ENCODE results near the gene CADM1.

Gene CADM1

GRCh38 chr11:115548878-115549528 lies 44.8 kb upstream of the CADM1 start:
- H2AFZ ChIP-seq (ENCODE audit: low read depth) = no peak overlapping the region
- H3K27me3 ChIP-seq (ENCODE audit: insufficient read depth, low read depth) = no peaks in the 10 kb centered on the region
- no peaks in the 10 kb centered on the region for H4K20me1 ChIP-seq (ENCODE audit: insufficient read depth)
- no peaks in the 10 kb centered on the region for H3K36me3 ChIP-seq (ENCODE audit: insufficient read depth)
- no peak overlapping the region for H3K9ac ChIP-seq
- no peaks in the 10 kb centered on the region for H3K4me1 ChIP-seq (ENCODE audit: low read depth, poor library complexity, severe bottlenecking)
- no peak overlapping the region for H3K4me2 ChIP-seq
- H3K79me2 ChIP-seq (ENCODE audit: insufficient read depth, low read depth) = no peaks in the 10 kb centered on the region
- no peak overlapping the region for H3K27ac ChIP-seq
- no peak for TF ChIP-seq CTCF (conservative IDR thresholded peaks at IDR 0.05; ENCODE audit: low read depth, low read length)
- H3K4me3 ChIP-seq (IDR thresholded peaks at IDR 0.05; ENCODE audit: insufficient read depth, low read depth, low read length) = no peak overlapping the region

GRCh38 chr11:115545581-115546210 lies 41.5 kb upstream of the CADM1 start:
- no peak for TF ChIP-seq CTCF (conservative IDR thresholded peaks at IDR 0.05; ENCODE audit: low read depth, low read length)
- Histone ChIP-seq H3K4me1 (ENCODE audit: low read depth, poor library complexity, severe bottlenecking) (no peaks in the 10 kb centered on the region), H4K20me1 (ENCODE audit: insufficient read depth) (no peaks in the 10 kb centered on the region), H3K4me3 (IDR thresholded peaks at IDR 0.05; ENCODE audit: insufficient read depth, low read depth, low read length) (no peak overlapping the region), H3K9ac (no peak overlapping the region), H2AFZ (ENCODE audit: low read depth) (no peak overlapping the region), H3K36me3 (ENCODE audit: insufficient read depth) (no peaks in the 10 kb centered on the region), H3K79me2 (ENCODE audit: insufficient read depth, low read depth) (no peaks in the 10 kb centered on the region), H3K27ac (no peak overlapping the region), H3K27me3 (ENCODE audit: insufficient read depth, low read depth) (no peaks in the 10 kb centered on the region), H3K4me2 (no peak overlapping the region)

GRCh38 chr11:115544422-115544948 lies 40.3 kb upstream of the CADM1 start:
- H3K9ac ChIP-seq = no peak overlapping the region
- H3K27ac ChIP-seq = no peak overlapping the region
- no peak overlapping the region for H3K4me3 ChIP-seq (IDR thresholded peaks at IDR 0.05; ENCODE audit: insufficient read depth, low read depth, low read length)
- H2AFZ ChIP-seq (ENCODE audit: low read depth) = no peak overlapping the region
- H3K4me2 ChIP-seq = no peak overlapping the region
- no peaks in the 10 kb centered on the region for H3K36me3 ChIP-seq (ENCODE audit: insufficient read depth)
- H3K79me2 ChIP-seq (ENCODE audit: insufficient read depth, low read depth) = no peaks in the 10 kb centered on the region
- H3K4me1 ChIP-seq (ENCODE audit: low read depth, poor library complexity, severe bottlenecking) = no peaks in the 10 kb centered on the region
- no peaks in the 10 kb centered on the region for H3K27me3 ChIP-seq (ENCODE audit: insufficient read depth, low read depth)
- no peaks in the 10 kb centered on the region for H4K20me1 ChIP-seq (ENCODE audit: insufficient read depth)
- TF ChIP-seq CTCF (conservative IDR thresholded peaks at IDR 0.05; ENCODE audit: low read depth, low read length) = no peak

- Histone ChIP-seq H3K79me2 (ENCODE audit: insufficient read depth, low read depth) (no peaks in the 10 kb centered on the region), H3K36me3 (ENCODE audit: insufficient read depth) (no peaks in the 10 kb centered on the region), H3K4me3 (IDR thresholded peaks at IDR 0.05; ENCODE audit: insufficient read depth, low read depth, low read length) (no peak overlapping the region), H4K20me1 (ENCODE audit: insufficient read depth) (no peaks in the 10 kb centered on the region), H3K27ac (no peak overlapping the region), H3K27me3 (ENCODE audit: insufficient read depth, low read depth) (no peaks in the 10 kb centered on the region), H3K4me1 (ENCODE audit: low read depth, poor library complexity, severe bottlenecking) (no peaks in the 10 kb centered on the region), H2AFZ (ENCODE audit: low read depth) (no peak overlapping the region), H3K9ac (no peak overlapping the region), H3K4me2 (no peak overlapping the region)
- no peak for TF ChIP-seq CTCF (conservative IDR thresholded peaks at IDR 0.05; ENCODE audit: low read depth, low read length)
Observed at GRCh38 chr11:115541518-115541917, 37.3 kb upstream of the CADM1 start.
